HG03135 (cell line): Measurements from ENCODE around the gene SYVN1.

Experiments
- ATAC-seq: cut with Tn5 transposase; IDR thresholded peaks from one replicate; pipeline ENCODE4 v1.9.1; 2021; ENCODE audit warnings: mild to moderate bottlenecking, moderate library complexity; ENCODE audit not compliant: unreplicated experiment

The SYVN1 gene

GRCh38 chr11:65114538-65115171 lies 19.7 kb downstream of the SYVN1 start:
- ATAC-seq: no peak

GRCh38 chr11:65113839-65114238 lies 20.5 kb downstream of the SYVN1 start:
- no peak for ATAC-seq

GRCh38 chr11:65113361-65113756 lies 21.0 kb downstream of the SYVN1 start:
- no peak for ATAC-seq

GRCh38 chr11:65112546-65113360 lies 21.6 kb downstream of the SYVN1 start:
- no peak for ATAC-seq

GRCh38 chr11:65111744-65112545 lies 22.4 kb downstream of the SYVN1 start, which contains the start of gene TM7SF2:
Gene TM7SF2, plus strand, starts transcription at chr11:65111872. Its CDS starts 144 bp downstream, at chr11:65112016.
- ATAC-seq: peak; percentile 57

- ATAC-seq: no peak
These were observed 23.1 kb downstream of the SYVN1 start for GRCh38 chr11:65111159-65111743.

- ATAC-seq: no peak
These were observed 23.9 kb downstream of the SYVN1 start for GRCh38 chr11:65110354-65110861.

GRCh38 chr11:65109231-65110198 lies 24.8 kb downstream of the SYVN1 start:
- ATAC-seq: no peak

- ATAC-seq: no peak
These were observed 25.7 kb downstream of the SYVN1 start for GRCh38 chr11:65108469-65109123.

GRCh38 chr11:65107751-65108468 lies 26.4 kb downstream of the SYVN1 start:
- ATAC-seq: no peak

GRCh38 chr11:65107078-65107477 lies 27.2 kb downstream of the SYVN1 start:
- ATAC-seq: no peak

GRCh38 chr11:65104628-65105027 lies 29.7 kb downstream of the SYVN1 start:
- ATAC-seq: no peak

GRCh38 chr11:65103476-65103875 lies 30.8 kb downstream of the SYVN1 start:
- ATAC-seq: no peak

GRCh38 chr11:65102142-65103095 lies 31.9 kb downstream of the SYVN1 start:
- no peak for ATAC-seq

GRCh38 chr11:65100674-65101350 lies 33.5 kb downstream of the SYVN1 start:
- no peak for ATAC-seq

- no peak for ATAC-seq
These were observed 37.4 kb downstream of the SYVN1 start for GRCh38 chr11:65096926-65097325.
